ENCODE measurements around the gene IL23R.

Gene IL23R

GRCh38 chr1:67299296-67299695, 133.0 kb downstream of the IL23R start:
- Mint-ChIP-seq H3K4me3 (no peak overlapping the region), H3K27ac (no peak overlapping the region), H3K9me3 (peaks cover 3% of the 10 kb centered on the region), H3K27me3 (peaks cover 2% of the 10 kb centered on the region), H3K36me3 (peaks cover 4% of the 10 kb centered on the region), H3K4me1 (no peaks in the 10 kb centered on the region)
- no peak for DNase-seq (ENCODE audit: low spot score in 2 of 2)
- no peak for ATAC-seq (ENCODE audit: low read depth)

- Mint-ChIP-seq H3K9me3 (no peaks in the 10 kb centered on the region), H3K27me3 (peaks cover 2% of the 10 kb centered on the region), H3K27ac (no peak overlapping the region), H3K4me3 (no peak overlapping the region), H3K4me1 (no peaks in the 10 kb centered on the region), H3K36me3 (peaks cover under 1% of the 10 kb centered on the region)
- no peak for DNase-seq (ENCODE audit: low spot score in 2 of 2)
- ATAC-seq (ENCODE audit: low read depth) = no peak
These were observed 134.3 kb downstream of the IL23R start for GRCh38 chr1:67300561-67300960.

GRCh38 chr1:67304023-67304422, 137.8 kb downstream of the IL23R start:
- Mint-ChIP-seq H3K4me3 (no peak overlapping the region), H3K27me3 (peaks cover 4% of the 10 kb centered on the region), H3K36me3 (no peaks in the 10 kb centered on the region), H3K9me3 (no peaks in the 10 kb centered on the region), H3K4me1 (peaks cover 6% of the 10 kb centered on the region), H3K27ac (no peak overlapping the region)
- DNase-seq (ENCODE audit: low spot score in 2 of 2) (no peak), ATAC-seq (ENCODE audit: low read depth) (no peak)

DNA sequence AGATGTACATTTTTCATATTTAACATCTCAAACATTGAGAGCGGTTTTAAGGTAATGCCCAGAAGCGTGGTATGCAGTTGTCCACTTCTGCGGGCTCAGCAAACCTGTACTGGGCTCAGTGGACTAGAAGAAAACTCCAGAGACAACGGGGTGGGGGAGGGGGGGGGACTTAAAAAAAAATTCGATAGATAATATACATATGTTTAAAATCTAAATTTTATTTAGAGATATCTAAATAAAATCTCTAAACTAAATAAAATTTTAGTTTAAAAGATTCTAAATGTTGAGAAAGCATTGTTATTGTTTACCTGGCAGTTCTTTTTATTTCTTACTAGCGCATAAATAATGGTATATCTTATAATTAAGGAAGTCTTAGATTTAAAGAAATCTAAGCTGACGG, 140.3 kb downstream of the IL23R start:
- H3K27me3 Mint-ChIP-seq = peaks cover 5% of the 10 kb centered on the region
- no peaks in the 10 kb centered on the region for H3K36me3 Mint-ChIP-seq
- ATAC-seq (ENCODE audit: low read depth) (no peak), DNase-seq (ENCODE audit: low spot score in 2 of 2) (no peak)
- H3K4me1 Mint-ChIP-seq = peaks cover 6% of the 10 kb centered on the region
- H3K9me3 Mint-ChIP-seq = no peaks in the 10 kb centered on the region
- H3K4me3 Mint-ChIP-seq = no peak overlapping the region
- H3K27ac Mint-ChIP-seq = no peak overlapping the region

DNA sequence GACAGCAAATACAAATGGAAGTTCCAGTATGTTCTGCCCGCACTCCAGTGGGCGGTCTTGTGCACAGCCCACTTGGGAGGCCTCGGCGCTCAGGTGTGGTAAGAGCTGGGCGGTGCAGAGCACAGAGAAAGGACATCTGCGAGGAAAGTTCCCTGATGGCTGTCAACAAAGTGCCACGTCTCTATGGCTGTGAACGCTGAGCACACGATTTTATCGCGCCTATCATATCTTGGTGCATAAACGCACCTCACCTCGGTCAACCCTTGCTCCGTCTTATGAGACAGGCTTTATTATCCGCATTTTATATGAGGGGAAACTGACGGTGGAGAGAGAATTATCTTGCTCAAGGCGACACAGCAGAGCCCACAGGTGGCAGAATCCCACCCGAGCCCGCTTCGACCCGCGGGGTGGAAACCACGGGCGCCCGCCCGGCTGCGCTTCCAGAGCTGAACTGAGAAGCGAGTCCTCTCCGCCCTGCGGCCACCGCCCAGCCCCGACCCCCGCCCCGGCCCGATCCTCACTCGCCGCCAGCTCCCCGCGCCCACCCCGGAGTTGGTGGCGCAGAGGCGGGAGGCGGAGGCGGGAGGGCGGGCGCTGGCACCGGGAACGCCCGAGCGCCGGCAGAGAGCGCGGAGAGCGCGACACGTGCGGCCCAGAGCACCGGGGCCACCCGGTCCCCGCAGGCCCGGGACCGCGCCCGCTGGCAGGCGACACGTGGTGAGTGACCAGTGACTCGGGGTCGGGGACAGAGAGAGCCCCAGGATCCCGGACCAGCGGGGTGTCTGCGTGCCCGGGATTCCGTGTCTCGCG, 141.2 kb downstream of the IL23R start, which contains the start of gene IL12RB2:
Gene IL12RB2 (plus strand): TSS at position 623 of the 810 bp plus-strand sequence. CDS start 12,496 bp downstream, outside the sequence.
- peaks cover 6% of the 10 kb centered on the region for H3K4me1 Mint-ChIP-seq
- H3K36me3 Mint-ChIP-seq = no peaks in the 10 kb centered on the region
- H3K9me3 Mint-ChIP-seq = no peaks in the 10 kb centered on the region
- DNase-seq (ENCODE audit: low spot score in 2 of 2) = peak; percentile 1 to 24
- peak; percentile 65 for ATAC-seq (ENCODE audit: low read depth)
- H3K27me3 Mint-ChIP-seq = peaks cover 5% of the 10 kb centered on the region
- H3K4me3 Mint-ChIP-seq = peak within 1 kb of the TSS; percentile 71
- H3K27ac Mint-ChIP-seq = no peak within 1 kb of the TSS

DNA sequence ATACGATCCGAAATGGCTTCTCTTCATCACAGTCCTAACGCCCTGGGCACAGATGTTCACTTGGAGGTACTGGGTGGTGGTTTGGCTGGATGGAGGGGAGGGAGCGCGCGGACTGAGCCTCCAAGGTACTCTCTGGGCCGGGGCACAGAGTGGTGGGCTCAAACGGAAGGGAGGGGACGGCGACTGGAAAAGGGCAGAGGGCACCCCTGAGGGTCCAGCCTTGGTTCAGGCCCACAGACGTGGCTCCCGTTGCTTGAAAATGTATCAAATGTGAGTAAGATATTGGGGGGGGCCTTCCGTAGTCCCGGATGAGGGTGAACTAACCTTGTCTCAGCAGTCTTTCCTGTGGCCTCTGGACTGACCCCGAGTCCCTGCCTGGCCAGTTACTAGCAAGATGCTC, 141.9 kb downstream of the IL23R start:
- Mint-ChIP-seq H3K27me3 (peaks cover 5% of the 10 kb centered on the region), H3K4me3 (peak overlapping the region; percentile 62), H3K36me3 (no peaks in the 10 kb centered on the region), H3K4me1 (peaks cover 6% of the 10 kb centered on the region), H3K27ac (no peak overlapping the region), H3K9me3 (no peaks in the 10 kb centered on the region)
- DNase-seq (ENCODE audit: low spot score in 2 of 2) (no peak), ATAC-seq (ENCODE audit: low read depth) (no peak)
